ENCODE measurements around the gene RINL.
"Not testable (repeated sequence)": the region's sequence is repeated elsewhere in the genome, so short reads cannot be mapped to it uniquely, and the experiment has no call there.

The RINL gene

DNA sequence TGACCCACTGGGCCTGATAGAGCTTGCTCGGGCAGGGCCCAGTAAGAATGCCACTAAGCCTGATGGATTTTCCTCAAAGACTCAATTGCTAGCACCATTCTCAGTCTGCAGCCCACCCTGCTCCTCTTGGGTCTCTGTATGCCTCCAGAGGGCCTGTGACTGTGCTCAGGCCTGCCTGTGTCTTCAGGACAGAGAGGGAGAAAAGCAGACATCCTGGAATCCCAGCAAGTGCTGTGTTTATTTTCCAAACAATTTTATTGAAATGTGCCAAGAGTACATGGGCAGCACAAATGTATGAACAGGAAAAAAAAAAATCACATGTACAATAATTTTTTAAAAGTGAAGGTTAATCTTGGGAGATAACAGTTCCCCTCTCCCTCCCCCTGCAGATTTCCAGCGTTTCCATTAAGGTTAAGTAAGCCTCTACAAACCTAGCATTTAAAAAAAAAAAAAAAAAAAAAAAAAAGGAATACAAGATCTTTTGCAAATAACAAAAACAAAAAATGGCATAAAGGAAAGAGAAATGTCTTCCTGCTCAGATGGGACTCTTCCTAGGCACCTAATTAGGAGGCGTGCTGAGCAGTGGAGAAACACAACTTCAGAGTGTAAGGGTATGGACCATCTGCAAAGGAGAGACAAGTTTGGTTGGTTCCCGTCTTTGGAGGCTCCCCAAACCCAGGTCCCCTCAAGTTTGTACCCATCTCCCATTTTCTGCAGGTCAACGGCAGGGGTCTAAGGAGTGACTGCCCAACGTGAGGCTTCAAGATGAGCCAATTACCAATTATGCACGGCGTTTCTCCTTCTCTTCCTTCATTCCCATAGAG is 41.7 kb downstream of the RINL start:
- no peak for DNase-seq (ENCODE audit: low read depth in 1 of 2, low spot score in 1 of 2)

DNA sequence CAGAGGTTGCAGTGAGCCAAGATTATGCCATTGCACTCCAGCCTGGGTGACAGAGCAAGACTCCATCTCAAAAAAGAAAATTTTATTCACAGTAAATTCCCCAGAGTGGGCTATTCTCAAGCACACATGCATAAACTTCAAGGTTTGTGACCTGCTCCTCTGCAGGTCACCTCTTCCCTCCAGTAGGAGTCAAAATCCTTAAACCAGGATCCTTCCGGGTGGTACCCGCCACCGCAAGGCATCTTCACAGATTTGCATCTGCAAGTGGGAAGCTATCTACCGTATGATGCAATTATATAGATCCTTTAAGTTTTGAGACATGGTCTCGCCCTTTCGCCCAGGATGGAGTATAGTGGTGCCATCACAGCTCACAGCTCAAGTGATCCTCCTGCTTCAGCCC is 43.5 kb downstream of the RINL start:
- DNase-seq (ENCODE audit: low read depth in 1 of 2, low spot score in 1 of 2), result no peak

DNA sequence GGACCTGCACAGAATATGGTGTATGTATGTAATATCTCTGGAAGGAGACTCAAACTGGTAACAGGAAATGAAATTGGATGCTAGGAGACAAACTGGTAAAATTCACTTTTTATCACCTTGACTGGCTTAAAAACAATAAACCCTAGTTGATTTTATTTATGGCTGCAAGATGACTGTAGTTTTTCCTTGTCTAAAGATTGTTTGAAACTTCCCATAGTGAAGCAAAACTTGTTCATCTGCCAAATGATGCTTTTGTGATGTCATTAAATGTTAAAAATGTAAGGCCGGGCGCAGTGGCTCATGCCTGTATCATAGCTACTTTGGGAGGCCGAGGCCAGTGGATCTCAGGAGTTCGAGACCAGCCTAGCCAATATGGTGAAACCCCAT is 44.0 kb downstream of the RINL start:
- no peak for DNase-seq (ENCODE audit: low read depth in 1 of 2, low spot score in 1 of 2)

DNA sequence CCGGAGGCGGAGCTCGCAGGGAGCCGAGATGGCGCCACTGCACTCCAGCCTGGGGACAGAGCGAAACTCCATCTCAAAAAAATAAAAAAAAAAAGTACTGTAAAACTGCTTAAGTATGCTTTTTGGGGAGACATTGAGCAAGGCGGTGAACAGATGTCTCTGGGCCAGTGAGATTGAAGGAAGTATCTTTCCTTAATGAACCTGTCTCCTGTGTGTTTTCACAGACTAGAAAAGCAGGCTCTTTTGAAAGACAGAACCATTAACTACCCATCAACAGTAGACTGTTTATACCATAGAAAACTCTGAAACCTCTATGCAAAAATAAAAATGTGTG is 45.0 kb downstream of the RINL start:
- no peak for DNase-seq (ENCODE audit: low read depth in 1 of 2, low spot score in 1 of 2)

DNA sequence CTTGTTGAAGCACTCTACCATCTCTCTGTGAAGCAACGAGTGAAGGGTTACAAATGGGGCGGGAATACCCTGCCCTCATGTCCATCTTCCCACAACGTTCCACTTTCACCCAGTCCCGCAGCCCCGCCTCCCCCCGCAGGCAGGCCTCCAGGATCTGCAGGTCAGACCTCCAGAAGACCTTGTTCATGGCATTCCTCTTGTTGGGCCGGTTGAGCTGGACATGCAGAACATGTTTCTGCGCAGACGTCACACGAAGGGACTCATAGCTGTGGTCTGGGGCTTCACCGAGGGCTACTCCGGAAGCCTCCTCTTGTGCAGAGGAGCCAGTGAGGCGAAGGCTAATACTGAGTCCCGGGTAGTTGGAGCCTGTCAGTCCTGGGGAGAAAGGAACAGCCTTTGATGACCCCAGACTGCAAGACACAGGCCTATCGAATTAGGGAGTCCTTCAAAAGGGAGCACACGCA is 46.9 kb downstream of the RINL start:
- DNase-seq (ENCODE audit: low read depth in 1 of 2, low spot score in 1 of 2), result no peak

DNA sequence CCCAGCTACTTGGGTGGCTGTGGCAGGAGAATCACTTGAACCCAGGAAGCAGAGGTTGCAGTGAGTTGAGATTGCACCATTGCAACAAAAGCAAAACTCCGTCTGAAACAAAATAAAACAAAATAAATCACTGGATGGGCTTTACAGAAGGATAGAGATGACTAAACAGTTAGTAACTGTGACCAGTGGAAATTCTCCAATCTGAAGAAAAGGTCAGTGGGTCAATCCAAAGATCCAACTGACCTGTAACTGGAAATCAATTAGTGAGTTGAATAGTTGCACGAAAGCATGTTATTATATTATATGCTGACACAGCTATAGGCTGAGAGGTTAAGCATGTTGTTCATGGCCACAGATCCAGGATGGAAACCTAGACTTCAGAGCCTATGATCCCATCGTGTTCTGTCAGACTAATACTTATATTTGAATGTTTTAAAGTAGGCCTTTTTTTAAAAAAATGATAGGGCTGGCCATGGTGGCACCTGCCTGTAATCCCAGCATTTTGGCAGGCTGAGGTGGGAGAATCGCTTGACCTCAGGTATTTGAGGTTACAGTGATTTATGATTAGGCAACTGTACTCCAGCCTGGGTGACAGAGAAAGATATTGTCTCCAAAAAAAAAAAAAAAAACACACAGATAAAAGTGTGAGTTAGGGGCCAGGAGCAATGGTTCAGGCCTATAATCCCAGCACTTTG is 47.9 kb downstream of the RINL start:
- DNase-seq (ENCODE audit: low read depth in 1 of 2, low spot score in 1 of 2), result no peak

DNA sequence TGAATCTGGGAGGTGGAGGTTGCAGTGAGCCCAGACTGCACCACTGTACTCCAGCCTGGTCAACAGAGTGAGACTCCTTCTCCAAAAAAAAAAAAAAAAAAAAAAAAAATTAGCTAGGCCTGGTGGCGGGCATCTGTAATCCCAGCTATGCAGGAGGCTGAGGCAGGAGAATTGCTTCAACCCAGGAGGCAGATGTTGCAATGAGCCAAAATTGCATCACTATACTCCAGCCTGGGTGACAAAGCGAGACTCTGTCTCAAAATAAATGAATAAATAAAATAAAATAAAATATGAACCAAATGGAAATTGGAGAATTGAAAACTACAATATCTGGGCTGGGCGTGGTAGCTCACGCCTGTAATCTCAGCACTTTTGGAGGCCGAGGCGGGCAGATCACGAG is 48.9 kb downstream of the RINL start:
- not testable (repeated sequence) for DNase-seq (ENCODE audit: low read depth in 1 of 2, low spot score in 1 of 2)

DNA sequence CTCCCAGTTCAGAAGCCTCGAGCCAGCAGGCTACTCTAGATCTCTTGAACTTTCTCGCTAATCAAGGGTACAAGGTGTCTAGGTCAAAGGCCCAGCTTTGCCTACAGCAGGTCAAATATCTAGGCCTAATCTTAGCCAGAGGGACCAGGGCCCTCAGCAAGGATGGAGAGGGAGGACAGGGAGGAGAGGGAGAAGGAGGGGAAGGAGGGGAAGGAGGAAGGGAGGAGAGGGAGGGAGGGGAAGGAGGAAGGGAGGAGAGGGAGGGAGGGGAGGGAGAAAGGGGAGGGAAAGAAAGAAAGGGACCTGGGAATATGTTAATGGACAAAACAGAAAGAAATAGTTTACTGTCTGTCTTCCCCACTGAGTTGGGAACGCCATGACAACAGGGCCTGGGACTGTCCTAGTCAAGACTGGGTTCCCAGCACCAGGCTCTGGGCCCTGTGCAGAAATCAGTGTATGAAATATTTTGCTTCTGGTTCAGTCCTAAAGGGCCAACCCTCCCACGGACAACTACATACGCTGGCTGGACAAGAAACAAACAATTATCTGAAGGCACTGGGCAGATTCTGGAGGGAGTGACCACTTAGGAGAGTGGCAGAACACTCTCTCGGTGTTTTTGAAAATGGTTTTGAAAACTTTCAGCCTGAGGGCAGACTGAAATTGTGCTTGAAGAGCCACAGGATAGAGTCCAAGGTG is 51.1 kb downstream of the RINL start:
- DNase-seq (ENCODE audit: low read depth in 1 of 2, low spot score in 1 of 2), result no peak

DNA sequence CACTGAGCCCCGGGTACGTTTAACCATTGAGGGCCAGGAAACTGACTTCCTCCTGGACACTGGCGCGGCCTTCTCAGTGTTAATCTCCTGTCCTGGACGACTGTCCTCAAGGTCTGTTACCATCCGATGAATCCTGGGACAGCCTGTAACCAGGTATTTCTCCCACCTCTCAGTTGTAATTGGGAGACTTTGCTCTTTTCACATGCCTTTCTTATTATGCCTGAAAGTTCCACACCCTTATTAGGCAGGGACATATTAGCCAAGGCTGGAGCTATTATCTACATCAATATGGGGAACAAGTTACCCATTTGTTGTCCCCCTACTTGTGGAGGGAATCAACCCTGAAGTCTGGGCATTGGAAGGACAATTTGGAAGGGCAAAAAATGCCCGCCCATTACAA is 52.1 kb downstream of the RINL start:
- DNase-seq (ENCODE audit: low read depth in 1 of 2, low spot score in 1 of 2), result not testable (repeated sequence)

DNA sequence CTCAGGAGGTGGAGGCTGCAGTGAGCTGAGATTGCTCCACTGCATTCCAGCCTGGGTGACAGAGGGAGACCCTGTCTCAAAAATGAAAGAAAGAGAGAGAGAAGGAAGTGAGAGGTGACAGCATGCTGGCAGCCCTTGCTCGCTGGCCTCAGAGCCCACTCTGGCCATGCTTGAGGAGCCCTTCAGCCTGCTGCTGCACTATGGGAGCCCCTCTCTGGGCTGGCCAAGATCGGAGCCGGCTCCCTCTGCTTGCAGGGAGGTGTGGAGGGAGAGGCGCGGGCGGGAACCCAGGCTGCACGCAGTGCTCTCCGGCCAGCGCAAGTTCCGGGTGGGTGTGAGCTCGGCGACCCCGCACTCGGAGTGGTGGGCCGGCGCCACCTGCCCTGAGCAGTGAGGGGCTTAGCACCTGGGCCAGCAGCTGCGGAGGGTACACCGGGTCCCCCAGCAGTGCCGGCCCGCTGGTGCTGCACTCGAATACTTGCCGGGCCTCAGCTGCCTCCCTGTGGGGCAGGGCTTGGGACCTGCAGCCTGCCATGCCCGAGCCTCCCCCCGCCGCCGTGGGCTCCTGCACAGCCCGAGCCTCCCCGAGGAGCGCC is 56.7 kb downstream of the RINL start:
- not testable (repeated sequence) for DNase-seq (ENCODE audit: low read depth in 1 of 2, low spot score in 1 of 2)

DNA sequence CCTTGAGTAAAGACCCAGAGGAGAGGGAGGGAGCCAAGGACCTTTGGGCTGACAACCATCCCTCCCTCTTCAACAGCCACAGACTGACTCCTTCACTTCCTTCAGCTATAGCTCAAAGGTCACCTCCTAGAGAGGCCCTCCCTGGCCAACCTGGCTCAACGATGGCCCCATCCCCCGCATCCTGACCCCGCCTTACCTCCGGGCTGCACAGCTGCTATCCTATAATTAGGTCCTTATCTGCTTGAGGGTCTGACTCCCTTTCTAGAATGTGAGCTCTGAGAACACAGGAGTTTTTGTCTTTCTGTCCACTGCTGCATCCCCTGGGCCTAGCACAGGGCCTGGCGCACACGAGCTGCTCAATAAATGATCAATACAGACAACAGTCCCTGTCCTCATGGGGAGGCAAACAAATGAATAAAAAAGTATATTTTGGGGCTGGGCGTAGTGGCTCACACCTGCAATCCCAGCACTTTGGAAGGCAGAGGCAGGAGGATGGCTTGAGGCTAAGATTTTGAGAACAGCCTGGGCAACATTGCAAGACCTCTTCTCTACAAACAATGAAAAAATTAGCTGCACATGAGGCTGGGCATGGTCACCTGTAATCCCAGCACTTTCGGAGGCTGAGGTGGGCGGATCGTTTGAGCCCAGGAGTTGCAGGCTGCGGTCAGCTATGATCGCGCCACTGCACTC is 58.7 kb downstream of the RINL start:
- no peak for DNase-seq (ENCODE audit: low read depth in 1 of 2, low spot score in 1 of 2)

Measured in activated CD4-positive, alpha-beta T cell treated with anti-CD3 and anti-CD28 coated beads, Interleukin-2, amount 50 U/mL, for 24 hours (primary cell).